ENCODE data around the gene FERMT3. TPM values are rescaled to one million over a fixed set of nuclear protein-coding genes. Genes with fewer than 3 reads are reported as not detected.
A peak's percentile ranks its signal among the peaks of the same experiment; 100 is the strongest.

Gene FERMT3
- total and polyA plus RNA-seq, 2 of the 13 experiments (the other 11 are each of a cell fraction or from before 2014, with no cell fraction given) = 0.29 TPM; not detected in 1

DNA sequence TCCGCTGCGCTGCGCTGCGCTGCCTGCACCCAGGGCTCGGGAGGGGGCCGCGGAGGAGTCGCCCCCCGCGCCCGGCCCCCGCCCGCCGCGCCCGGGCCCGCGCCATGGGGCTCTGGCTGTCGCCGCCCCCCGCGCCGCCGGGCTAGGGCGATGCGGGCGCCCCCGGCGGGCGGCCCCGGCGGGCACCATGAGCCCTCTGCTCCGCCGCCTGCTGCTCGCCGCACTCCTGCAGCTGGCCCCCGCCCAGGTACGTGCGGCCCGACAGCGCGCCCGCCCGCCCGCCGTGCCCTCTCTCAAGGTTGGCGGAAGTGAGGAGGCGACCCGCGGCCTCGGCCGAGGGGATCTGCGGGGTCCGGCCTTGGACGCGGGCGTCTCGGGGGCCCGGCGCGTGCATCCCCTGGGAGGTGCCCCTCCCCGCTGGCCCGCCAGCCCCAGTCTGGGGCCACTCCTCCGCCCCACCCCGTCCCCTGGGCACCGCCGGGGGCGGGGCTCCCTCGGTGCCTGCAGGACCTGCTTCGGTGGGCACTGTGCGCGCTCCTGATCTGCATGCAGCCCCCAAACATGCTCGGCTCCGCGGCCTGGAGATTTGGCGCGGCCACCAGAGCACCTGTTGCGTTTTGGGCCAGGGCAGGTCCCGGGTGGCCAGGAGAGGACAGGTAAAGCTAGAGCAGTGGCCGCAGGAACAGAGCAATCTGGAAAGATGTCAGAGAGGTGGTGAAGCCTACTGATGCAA lies 28.3 kb downstream of the FERMT3 start (continued):
- TF ChIP-seq, protein P1, sequence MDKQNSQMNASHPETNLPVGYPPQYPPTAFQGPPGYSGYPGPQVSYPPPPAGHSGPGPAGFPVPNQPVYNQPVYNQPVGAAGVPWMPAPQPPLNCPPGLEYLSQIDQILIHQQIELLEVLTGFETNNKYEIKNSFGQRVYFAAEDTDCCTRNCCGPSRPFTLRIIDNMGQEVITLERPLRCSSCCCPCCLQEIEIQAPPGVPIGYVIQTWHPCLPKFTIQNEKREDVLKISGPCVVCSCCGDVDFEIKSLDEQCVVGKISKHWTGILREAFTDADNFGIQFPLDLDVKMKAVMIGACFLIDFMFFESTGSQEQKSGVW (CRISPR knock-in tag; IDR thresholded peaks at IDR 0.05; ENCODE audit: borderline replicate concordance) = no peak
- TF ChIP-seq NFE2L1 (CRISPR knock-in tag; IDR thresholded peaks at IDR 0.05; ENCODE audit: borderline replicate concordance) = no peak
- no peak for TF ChIP-seq PAF1 (CRISPR knock-in tag; IDR thresholded peaks at IDR 0.05)
- TF ChIP-seq TBP (CRISPR knock-in tag; IDR thresholded peaks at IDR 0.05) = no peak
- TF ChIP-seq, protein P2, sequence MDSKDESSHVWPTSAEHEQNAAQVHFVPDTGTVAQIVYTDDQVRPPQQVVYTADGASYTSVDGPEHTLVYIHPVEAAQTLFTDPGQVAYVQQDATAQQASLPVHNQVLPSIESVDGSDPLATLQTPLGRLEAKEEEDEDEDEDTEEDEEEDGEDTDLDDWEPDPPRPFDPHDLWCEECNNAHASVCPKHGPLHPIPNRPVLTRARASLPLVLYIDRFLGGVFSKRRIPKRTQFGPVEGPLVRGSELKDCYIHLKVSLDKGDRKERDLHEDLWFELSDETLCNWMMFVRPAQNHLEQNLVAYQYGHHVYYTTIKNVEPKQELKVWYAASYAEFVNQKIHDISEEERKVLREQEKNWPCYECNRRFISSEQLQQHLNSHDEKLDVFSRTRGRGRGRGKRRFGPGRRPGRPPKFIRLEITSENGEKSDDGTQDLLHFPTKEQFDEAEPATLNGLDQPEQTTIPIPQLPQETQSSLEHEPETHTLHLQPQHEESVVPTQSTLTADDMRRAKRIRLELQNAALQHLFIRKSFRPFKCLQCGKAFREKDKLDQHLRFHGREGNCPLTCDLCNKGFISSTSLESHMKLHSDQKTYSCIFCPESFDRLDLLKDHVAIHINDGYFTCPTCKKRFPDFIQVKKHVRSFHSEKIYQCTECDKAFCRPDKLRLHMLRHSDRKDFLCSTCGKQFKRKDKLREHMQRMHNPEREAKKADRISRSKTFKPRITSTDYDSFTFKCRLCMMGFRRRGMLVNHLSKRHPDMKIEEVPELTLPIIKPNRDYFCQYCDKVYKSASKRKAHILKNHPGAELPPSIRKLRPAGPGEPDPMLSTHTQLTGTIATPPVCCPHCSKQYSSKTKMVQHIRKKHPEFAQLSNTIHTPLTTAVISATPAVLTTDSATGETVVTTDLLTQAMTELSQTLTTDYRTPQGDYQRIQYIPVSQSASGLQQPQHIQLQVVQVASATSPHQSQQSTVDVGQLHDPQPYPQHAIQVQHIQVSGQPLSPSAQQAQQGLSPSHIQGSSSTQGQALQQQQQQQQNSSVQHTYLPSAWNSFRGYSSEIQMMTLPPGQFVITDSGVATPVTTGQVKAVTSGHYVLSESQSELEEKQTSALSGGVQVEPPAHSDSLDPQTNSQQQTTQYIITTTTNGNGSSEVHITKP (CRISPR knock-in tag; IDR thresholded peaks at IDR 0.05; ENCODE audit: low read depth) = no peak
- no peak for TF ChIP-seq BRCA1 (CRISPR knock-in tag; IDR thresholded peaks at IDR 0.05)
- TF ChIP-seq, protein P3, sequence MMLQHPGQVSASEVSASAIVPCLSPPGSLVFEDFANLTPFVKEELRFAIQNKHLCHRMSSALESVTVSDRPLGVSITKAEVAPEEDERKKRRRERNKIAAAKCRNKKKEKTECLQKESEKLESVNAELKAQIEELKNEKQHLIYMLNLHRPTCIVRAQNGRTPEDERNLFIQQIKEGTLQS (CRISPR knock-in tag; IDR thresholded peaks at IDR 0.05) = no peak
- TF ChIP-seq ZMAT3 (CRISPR knock-in tag; conservative IDR thresholded peaks at IDR 0.05) = no peak
- TF ChIP-seq ZNF432 (CRISPR knock-in tag; IDR thresholded peaks at IDR 0.05; ENCODE audit: borderline replicate concordance) = no peak
- TF ChIP-seq CENPT (CRISPR knock-in tag; IDR thresholded peaks at IDR 0.05; ENCODE audit: low read depth) = no peak
- no peak for TF ChIP-seq ZNF570 (CRISPR knock-in tag; IDR thresholded peaks at IDR 0.05; ENCODE audit: borderline replicate concordance)
- TF ChIP-seq ZNF501 (CRISPR knock-in tag; IDR thresholded peaks at IDR 0.05) = 0 out of 2 replicates have a peak, but pooled peaks have one; percentile 11
- TF ChIP-seq, protein P4, sequence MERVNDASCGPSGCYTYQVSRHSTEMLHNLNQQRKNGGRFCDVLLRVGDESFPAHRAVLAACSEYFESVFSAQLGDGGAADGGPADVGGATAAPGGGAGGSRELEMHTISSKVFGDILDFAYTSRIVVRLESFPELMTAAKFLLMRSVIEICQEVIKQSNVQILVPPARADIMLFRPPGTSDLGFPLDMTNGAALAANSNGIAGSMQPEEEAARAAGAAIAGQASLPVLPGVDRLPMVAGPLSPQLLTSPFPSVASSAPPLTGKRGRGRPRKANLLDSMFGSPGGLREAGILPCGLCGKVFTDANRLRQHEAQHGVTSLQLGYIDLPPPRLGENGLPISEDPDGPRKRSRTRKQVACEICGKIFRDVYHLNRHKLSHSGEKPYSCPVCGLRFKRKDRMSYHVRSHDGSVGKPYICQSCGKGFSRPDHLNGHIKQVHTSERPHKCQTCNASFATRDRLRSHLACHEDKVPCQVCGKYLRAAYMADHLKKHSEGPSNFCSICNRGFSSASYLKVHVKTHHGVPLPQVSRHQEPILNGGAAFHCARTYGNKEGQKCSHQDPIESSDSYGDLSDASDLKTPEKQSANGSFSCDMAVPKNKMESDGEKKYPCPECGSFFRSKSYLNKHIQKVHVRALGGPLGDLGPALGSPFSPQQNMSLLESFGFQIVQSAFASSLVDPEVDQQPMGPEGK (CRISPR knock-in tag; IDR thresholded peaks at IDR 0.05) = peak; percentile 79
- TF ChIP-seq ZNF569 (CRISPR knock-in tag; IDR thresholded peaks at IDR 0.05; ENCODE audit: borderline replicate concordance) = no peak
- peak; percentile 40 for TF ChIP-seq ZBTB7B (CRISPR knock-in tag; IDR thresholded peaks at IDR 0.05)
- no peak for TF ChIP-seq ZNF234 (CRISPR knock-in tag; conservative IDR thresholded peaks at IDR 0.05)
- TF ChIP-seq, protein P5, sequence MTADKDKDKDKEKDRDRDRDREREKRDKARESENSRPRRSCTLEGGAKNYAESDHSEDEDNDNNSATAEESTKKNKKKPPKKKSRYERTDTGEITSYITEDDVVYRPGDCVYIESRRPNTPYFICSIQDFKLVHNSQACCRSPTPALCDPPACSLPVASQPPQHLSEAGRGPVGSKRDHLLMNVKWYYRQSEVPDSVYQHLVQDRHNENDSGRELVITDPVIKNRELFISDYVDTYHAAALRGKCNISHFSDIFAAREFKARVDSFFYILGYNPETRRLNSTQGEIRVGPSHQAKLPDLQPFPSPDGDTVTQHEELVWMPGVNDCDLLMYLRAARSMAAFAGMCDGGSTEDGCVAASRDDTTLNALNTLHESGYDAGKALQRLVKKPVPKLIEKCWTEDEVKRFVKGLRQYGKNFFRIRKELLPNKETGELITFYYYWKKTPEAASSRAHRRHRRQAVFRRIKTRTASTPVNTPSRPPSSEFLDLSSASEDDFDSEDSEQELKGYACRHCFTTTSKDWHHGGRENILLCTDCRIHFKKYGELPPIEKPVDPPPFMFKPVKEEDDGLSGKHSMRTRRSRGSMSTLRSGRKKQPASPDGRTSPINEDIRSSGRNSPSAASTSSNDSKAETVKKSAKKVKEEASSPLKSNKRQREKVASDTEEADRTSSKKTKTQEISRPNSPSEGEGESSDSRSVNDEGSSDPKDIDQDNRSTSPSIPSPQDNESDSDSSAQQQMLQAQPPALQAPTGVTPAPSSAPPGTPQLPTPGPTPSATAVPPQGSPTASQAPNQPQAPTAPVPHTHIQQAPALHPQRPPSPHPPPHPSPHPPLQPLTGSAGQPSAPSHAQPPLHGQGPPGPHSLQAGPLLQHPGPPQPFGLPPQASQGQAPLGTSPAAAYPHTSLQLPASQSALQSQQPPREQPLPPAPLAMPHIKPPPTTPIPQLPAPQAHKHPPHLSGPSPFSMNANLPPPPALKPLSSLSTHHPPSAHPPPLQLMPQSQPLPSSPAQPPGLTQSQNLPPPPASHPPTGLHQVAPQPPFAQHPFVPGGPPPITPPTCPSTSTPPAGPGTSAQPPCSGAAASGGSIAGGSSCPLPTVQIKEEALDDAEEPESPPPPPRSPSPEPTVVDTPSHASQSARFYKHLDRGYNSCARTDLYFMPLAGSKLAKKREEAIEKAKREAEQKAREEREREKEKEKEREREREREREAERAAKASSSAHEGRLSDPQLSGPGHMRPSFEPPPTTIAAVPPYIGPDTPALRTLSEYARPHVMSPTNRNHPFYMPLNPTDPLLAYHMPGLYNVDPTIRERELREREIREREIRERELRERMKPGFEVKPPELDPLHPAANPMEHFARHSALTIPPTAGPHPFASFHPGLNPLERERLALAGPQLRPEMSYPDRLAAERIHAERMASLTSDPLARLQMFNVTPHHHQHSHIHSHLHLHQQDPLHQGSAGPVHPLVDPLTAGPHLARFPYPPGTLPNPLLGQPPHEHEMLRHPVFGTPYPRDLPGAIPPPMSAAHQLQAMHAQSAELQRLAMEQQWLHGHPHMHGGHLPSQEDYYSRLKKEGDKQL (CRISPR knock-in tag; IDR thresholded peaks at IDR 0.05; ENCODE audit: low read depth) = no peak
